Measurements from ENCODE around the gene KLHL40.

- no peak for TF ChIP-seq JUNB (CRISPR knock-in tag; conservative IDR thresholded peaks at IDR 0.05)
- TF ChIP-seq CTCF (IDR thresholded peaks at IDR 0.05 in 2 of 3, conservative IDR thresholded peaks at IDR 0.05 in 1 of 3; ENCODE audit: insufficient read depth in 2 of 3, low read depth in 1 of 3, low read length in 3 of 3), result no peak
- TF ChIP-seq RBM22 (IDR thresholded peaks at IDR 0.05; ENCODE audit: low read depth, low read length, poor library complexity, severe bottlenecking), result no peak
- no peak for TF ChIP-seq GABPA (tag; conservative IDR thresholded peaks at IDR 0.05; ENCODE audit: low read depth)
- no peak for TF ChIP-seq ZNF124 (CRISPR knock-in tag; IDR thresholded peaks at IDR 0.05)
- TF ChIP-seq REST (IDR thresholded peaks at IDR 0.05; ENCODE audit: borderline replicate concordance), result no peak
- no peak for TF ChIP-seq REST (CRISPR knock-in tag; IDR thresholded peaks at IDR 0.05; ENCODE audit: low read depth)
- TF ChIP-seq ZFX (CRISPR knock-in tag; IDR thresholded peaks at IDR 0.05), result no peak
- TF ChIP-seq ZNF512 (tag; IDR thresholded peaks at IDR 0.05), result no peak
- no peak for TF ChIP-seq CEBPZ (IDR thresholded peaks at IDR 0.05; ENCODE audit: borderline replicate concordance, low read depth, low read length)
- no peak for TF ChIP-seq NFE2L1 (tag; IDR thresholded peaks at IDR 0.05; ENCODE audit: borderline replicate concordance, low read depth)
- no peak for TF ChIP-seq NFRKB (IDR thresholded peaks at IDR 0.05; ENCODE audit: low read depth)
- no peak for TF ChIP-seq ZNF644 (tag; IDR thresholded peaks at IDR 0.05; ENCODE audit: low read depth)
Observed at GRCh38 chr3:42637001-42637400, 48.3 kb upstream of the KLHL40 start.
